CD4-positive, alpha-beta T cell (primary cell): Measurements from ENCODE around the gene TXNL4B. TPM values are rescaled to one million over a fixed set of nuclear protein-coding genes. Genes with fewer than 3 reads are reported as not detected.

Experiments used
- ATAC-seq: fragments of 200-7000 bp; cut with Tn5 transposase; one replicate; pipeline ENCODE4 v1.10.0; 2022; ENCODE audit warnings: mild to moderate bottlenecking; ENCODE audit not compliant: poor library complexity
- CTCF ChIA-PET: fragments of 350-600 bp; sonication (Branson Sonifier 250); formaldehyde crosslinking; loops from one replicate; lab custom pipeline; 2021; ENCODE audit warnings: antibody characterized with exemption, inconsistent platforms; lab: Charles Lee
- POLR2A ChIA-PET: fragments of 350-600 bp; sonication (Branson Sonifier 250); formaldehyde crosslinking; loops from one replicate; lab custom pipeline; 2021; ENCODE audit warnings: antibody characterized with exemption, inconsistent platforms; lab: Charles Lee
- DNase-seq, 14 experiments: peaks; one replicate each; pipeline ENCODE4 v3.0.0-alpha.2; 2013 to 2020; ENCODE audit warnings: mixed read lengths in 2 of 14
- H3K27ac ChIP-seq, 2 donors: one replicate each; pipeline versions ENCODE4 v1.5.1 to v1.7.0; 2013; ENCODE audit warnings: low read length in 2 of 2, low read depth in 1 of 2, mild to moderate bottlenecking in 1 of 2
- H3K27me3 ChIP-seq, 2 experiments: 1 replicate in 1 of 2; 2 replicates in 1 of 2; pipeline versions ENCODE4 v1.6.1 to v1.7.0; 2013; ENCODE audit warnings: low read length in 2 of 2, control low read depth in 1 of 2, mild to moderate bottlenecking in 1 of 2, moderate library complexity in 1 of 2; ENCODE audit not compliant: insufficient read depth in 2 of 2, control insufficient read depth in 1 of 2
- H3K36me3 ChIP-seq: one replicate; pipeline ENCODE4 v1.6.1; 2013; ENCODE audit warnings: low read length, control low read depth; ENCODE audit not compliant: insufficient read depth
- H3K4me1 ChIP-seq: one replicate; pipeline ENCODE4 v1.6.1; 2013; ENCODE audit warnings: low read length, control low read depth; ENCODE audit not compliant: insufficient read depth
- H3K4me3 ChIP-seq: one replicate; pipeline ENCODE4 v1.5.1; 2013; ENCODE audit warnings: mild to moderate bottlenecking, low read length, moderate library complexity
- H3K9me3 ChIP-seq, 2 experiments: 1 replicate in 1 of 2; 2 replicates in 1 of 2; pipeline versions ENCODE4 v1.6.1 to v1.7.0; 2013; ENCODE audit warnings: low read length in 2 of 2, mild to moderate bottlenecking in 2 of 2, control low read depth in 1 of 2, moderate library complexity in 1 of 2; ENCODE audit not compliant: control insufficient read depth in 1 of 2, insufficient read depth in 1 of 2
- H3K27ac Mint-ChIP-seq: one replicate; pipeline ENCODE4 v1.8.0; 2020; ENCODE audit warnings: mixed read lengths
- H3K27me3 Mint-ChIP-seq: one replicate; pipeline ENCODE4 v1.8.0; 2021; ENCODE audit warnings: mixed read lengths
- H3K36me3 Mint-ChIP-seq: one replicate; pipeline ENCODE4 v1.8.0; 2021; ENCODE audit warnings: low read depth, mixed read lengths
- H3K4me1 Mint-ChIP-seq: one replicate; pipeline ENCODE4 v1.8.0; 2021; ENCODE audit warnings: low read depth, mixed read lengths
- H3K4me3 Mint-ChIP-seq: one replicate; pipeline ENCODE4 v1.8.0; 2020; ENCODE audit warnings: mild to moderate bottlenecking, mixed read lengths
- H3K9me3 Mint-ChIP-seq: one replicate; pipeline ENCODE4 v1.8.0; 2020; ENCODE audit warnings: mixed read lengths
- intact Hi-C, 2 experiments: fragments of 100-400 bp; cut with DNase I in 1 of 2; cut with micrococcal nuclease in 1 of 2; formaldehyde crosslinking; loops; one replicate each; pipeline versions ENCODE4 v1.15.1 to v1.9.0; 2023 to 2025; cut with DNase I, micrococcal nuclease
- total RNA-seq, 174 experiments: library from RNA in 2 of 174; stranded (reverse) in 2 of 174; gene quantifications; one replicate each; pipeline ENCODE4 v1.2.3 and lab custom pipeline; 2021 to 2026
- TF ChIP-seq, protein P1 (sequence below): fragments of 200-600 bp; IDR thresholded peaks from one replicate; pipeline ENCODE4 v1.8.0; 2022; ENCODE audit warnings: antibody characterized with exemption, mild to moderate bottlenecking

TXNL4B gene
- total RNA-seq, 2 experiments from 2014 or later = 11.5 to 15.0 TPM

GRCh38 chr16:72099377-72099818 is 6.0 kb upstream of the TXNL4B start:
- Histone ChIP-seq H3K36me3 (peaks cover 84% of the 10 kb centered on the region), H3K4me1 (peaks cover 10% of the 10 kb centered on the region), H3K27me3 (no peaks in the 10 kb centered on the region), H3K27ac (no peak overlapping the region), H3K4me3 (no peak overlapping the region), H3K9me3 (no peaks in the 10 kb centered on the region)
- H3K27me3 Mint-ChIP-seq = no peaks in the 10 kb centered on the region
- no peak overlapping the region for H3K27ac Mint-ChIP-seq
- peak in 11 of 14 experiments; percentile 9 to 68 (median 20) for DNase-seq
- intact Hi-C loops = loop anchor here (1.0 to 10.0 kb wide), 4 partner anchors 33 to 565 kb away; partner anchors contain the start of gene PHLPP2 (in 1 of the 2)
- H3K4me3 Mint-ChIP-seq = no peak overlapping the region
- TF ChIP-seq, protein P1, sequence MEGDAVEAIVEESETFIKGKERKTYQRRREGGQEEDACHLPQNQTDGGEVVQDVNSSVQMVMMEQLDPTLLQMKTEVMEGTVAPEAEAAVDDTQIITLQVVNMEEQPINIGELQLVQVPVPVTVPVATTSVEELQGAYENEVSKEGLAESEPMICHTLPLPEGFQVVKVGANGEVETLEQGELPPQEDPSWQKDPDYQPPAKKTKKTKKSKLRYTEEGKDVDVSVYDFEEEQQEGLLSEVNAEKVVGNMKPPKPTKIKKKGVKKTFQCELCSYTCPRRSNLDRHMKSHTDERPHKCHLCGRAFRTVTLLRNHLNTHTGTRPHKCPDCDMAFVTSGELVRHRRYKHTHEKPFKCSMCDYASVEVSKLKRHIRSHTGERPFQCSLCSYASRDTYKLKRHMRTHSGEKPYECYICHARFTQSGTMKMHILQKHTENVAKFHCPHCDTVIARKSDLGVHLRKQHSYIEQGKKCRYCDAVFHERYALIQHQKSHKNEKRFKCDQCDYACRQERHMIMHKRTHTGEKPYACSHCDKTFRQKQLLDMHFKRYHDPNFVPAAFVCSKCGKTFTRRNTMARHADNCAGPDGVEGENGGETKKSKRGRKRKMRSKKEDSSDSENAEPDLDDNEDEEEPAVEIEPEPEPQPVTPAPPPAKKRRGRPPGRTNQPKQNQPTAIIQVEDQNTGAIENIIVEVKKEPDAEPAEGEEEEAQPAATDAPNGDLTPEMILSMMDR = peak; percentile 45
- H3K4me1 Mint-ChIP-seq = peaks cover 30% of the 10 kb centered on the region
- no peaks in the 10 kb centered on the region for H3K9me3 Mint-ChIP-seq
- ChIA-PET POLR2A (no interaction called here), CTCF (no interaction called here)
- peaks cover 90% of the 10 kb centered on the region for H3K36me3 Mint-ChIP-seq
- peak; percentile 90 for ATAC-seq

- H3K27ac Mint-ChIP-seq = no peak overlapping the region
- POLR2A ChIA-PET = no interaction called here
- peaks cover 79% of the 10 kb centered on the region for H3K36me3 ChIP-seq
- H3K4me1 Mint-ChIP-seq = peaks cover 34% of the 10 kb centered on the region
- no peak overlapping the region for H3K4me3 Mint-ChIP-seq
- CTCF ChIA-PET = no interaction called here
- no peak overlapping the region for H3K27ac ChIP-seq
- no peaks in the 10 kb centered on the region for H3K27me3 Mint-ChIP-seq
- H3K4me3 ChIP-seq = no peak overlapping the region
- TF ChIP-seq, protein P1 = no peak
- H3K9me3 Mint-ChIP-seq = no peaks in the 10 kb centered on the region
- peaks cover 90% of the 10 kb centered on the region for H3K36me3 Mint-ChIP-seq
- H3K9me3 ChIP-seq = no peaks in the 10 kb centered on the region
- DNase-seq (no peak), ATAC-seq (peak; percentile 4)
- intact Hi-C loops = loop anchor here (1.0 to 10.0 kb wide), 4 partner anchors 33 to 566 kb away; partner anchors contain the start of gene PHLPP2 (in 1 of the 2)
- H3K4me1 ChIP-seq = peaks cover 14% of the 10 kb centered on the region
- H3K27me3 ChIP-seq = no peaks in the 10 kb centered on the region
These were observed 5.5 kb upstream of the TXNL4B start for GRCh38 chr16:72098936-72099335.

DNA sequence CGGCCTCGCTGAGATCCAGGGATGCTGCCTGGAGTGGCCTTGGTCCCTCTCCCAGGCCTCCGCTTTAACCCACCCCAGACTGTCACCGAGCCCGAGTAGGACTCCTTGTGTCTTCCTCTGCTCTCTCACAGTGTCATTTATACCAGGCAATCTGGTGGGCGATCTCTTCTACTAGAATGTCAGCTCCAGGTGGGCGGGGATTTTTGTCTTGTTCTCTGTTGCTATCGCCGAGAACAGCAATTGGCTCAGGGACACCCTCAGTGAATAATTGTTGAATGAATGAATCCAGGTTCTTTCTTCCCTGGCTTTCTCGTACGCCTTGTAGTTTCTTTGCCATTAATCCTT is 818 bp upstream of the TXNL4B start:
- Histone ChIP-seq H3K27me3 (no peaks in the 10 kb centered on the region), H3K4me1 (peaks cover 27% of the 10 kb centered on the region), H3K4me3 (peak overlapping the region; percentile 88), H3K36me3 (peaks cover 46% of the 10 kb centered on the region), H3K27ac (peak overlapping the region; percentile 91), H3K9me3 (no peaks in the 10 kb centered on the region)
- TF ChIP-seq, protein P1 = no peak
- ChIA-PET POLR2A (interaction anchor here (0.9 to 1.4 kb wide), 2 partner anchors 286 to 529 kb away, joined by 4 to 9 read pairs; partner anchors contain the start of gene AP1G1), CTCF (no interaction called here)
- Mint-ChIP-seq H3K27me3 (no peaks in the 10 kb centered on the region), H3K36me3 (peaks cover 76% of the 10 kb centered on the region), H3K27ac (peak overlapping the region; percentile 94), H3K9me3 (no peaks in the 10 kb centered on the region), H3K4me3 (peak overlapping the region; percentile 95), H3K4me1 (peaks cover 71% of the 10 kb centered on the region)
- DNase-seq = no peak
- intact Hi-C loops = loop anchor here (2.0 to 10.0 kb wide), 5 partner anchors 369 to 632 kb away; partner anchors contain the start of genes PHLPP2 (in 1 of the 2) and ZNF23 (in 1 of the 2)
- no peak for ATAC-seq
